ENCODE results near the gene MYLK. TPM values are rescaled to one million over a fixed set of nuclear protein-coding genes. Genes with fewer than 3 reads are reported as not detected.
A peak's percentile ranks its signal among the peaks of the same experiment; 100 is the strongest.

The MYLK gene
- total RNA-seq, 4 donors from 2014 or later: 420 to 1,252 (median 768) TPM

DNA sequence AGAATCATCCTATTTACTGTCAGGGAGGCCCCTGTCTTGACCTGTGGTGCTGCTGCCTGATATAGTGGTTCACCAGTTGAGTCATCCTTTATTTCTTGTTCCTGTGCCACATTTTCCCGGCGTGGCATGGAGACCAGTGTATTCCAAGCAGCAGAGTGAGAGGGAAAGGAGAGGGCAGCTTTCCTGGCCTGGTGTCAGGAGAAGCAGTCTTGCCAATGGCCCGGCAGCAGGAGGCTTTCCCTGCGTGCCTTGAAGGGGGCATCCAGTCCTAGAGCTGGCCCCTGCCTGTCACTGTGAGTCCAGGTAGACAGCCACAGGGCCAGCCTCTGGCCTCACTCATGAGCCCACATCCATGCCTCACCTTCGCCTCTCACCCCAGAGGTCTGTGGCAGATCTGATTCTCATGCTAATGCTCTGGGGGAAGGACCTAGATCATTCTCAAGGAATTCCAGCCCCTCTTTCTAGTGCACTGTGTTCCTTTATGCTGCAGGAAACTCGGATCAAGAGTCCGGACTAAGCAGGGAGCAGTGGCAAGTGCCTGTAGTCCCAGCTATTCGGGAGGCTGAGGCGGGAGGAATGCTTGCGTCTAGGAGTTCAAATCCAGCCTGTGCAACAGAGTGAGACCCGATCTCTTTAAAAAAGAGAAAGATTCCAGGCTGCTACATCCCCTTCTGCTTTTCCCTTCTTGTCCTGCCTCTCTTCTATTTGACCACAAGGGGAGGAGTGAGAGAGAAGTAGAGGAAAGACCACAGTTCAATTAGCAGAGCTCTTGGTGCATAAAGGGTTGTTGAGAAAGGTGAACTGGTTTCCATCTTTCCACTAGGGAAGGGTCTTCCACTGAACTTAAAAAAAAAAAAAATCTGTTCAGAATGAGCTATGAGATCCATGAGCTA lies 232.4 kb downstream of the MYLK start:
- Histone ChIP-seq H3K4me1 (peaks cover 16 to 20% of the 10 kb centered on the region in 2 donors), H3K27ac (peak overlapping the region; percentile 29 to 96), H3K36me3 (no peaks in the 10 kb centered on the region), H3K27me3 (no peaks in the 10 kb centered on the region), H3K9me3 (no peaks in the 10 kb centered on the region), H3K4me3 (no peak overlapping the region)
- intact Hi-C loops (cut with DNase I; ENCODE audit: low total_unique reads): loop anchor here (5.0 kb wide), 2 partner anchors 51 to 71 kb away; no protein-coding TSS in a partner anchor
- DNase-seq: no peak
- TF ChIP-seq CTCF (IDR thresholded peaks at IDR 0.05): no peak
- TF ChIP-seq POLR2A (IDR thresholded peaks at IDR 0.05): no peak

GRCh38 chr3:123650101-123650500 lies 234.0 kb downstream of the MYLK start:
- H3K4me3 ChIP-seq: no peak overlapping the region
- H3K9me3 ChIP-seq: no peaks in the 10 kb centered on the region
- H3K27ac ChIP-seq: peak overlapping the region in 1 of 2 donors; percentile 29
- H3K36me3 ChIP-seq: no peaks in the 10 kb centered on the region
- H3K4me1 ChIP-seq: peaks cover 8 to 20% of the 10 kb centered on the region in 2 donors
- TF ChIP-seq CTCF (IDR thresholded peaks at IDR 0.05): no peak
- TF ChIP-seq POLR2A (IDR thresholded peaks at IDR 0.05): no peak
- no peak for DNase-seq
- no peaks in the 10 kb centered on the region for H3K27me3 ChIP-seq
- intact Hi-C loops (cut with DNase I; ENCODE audit: low total_unique reads): loop anchor here (5.0 kb wide), 2 partner anchors 52 to 72 kb away; no protein-coding TSS in a partner anchor

DNA sequence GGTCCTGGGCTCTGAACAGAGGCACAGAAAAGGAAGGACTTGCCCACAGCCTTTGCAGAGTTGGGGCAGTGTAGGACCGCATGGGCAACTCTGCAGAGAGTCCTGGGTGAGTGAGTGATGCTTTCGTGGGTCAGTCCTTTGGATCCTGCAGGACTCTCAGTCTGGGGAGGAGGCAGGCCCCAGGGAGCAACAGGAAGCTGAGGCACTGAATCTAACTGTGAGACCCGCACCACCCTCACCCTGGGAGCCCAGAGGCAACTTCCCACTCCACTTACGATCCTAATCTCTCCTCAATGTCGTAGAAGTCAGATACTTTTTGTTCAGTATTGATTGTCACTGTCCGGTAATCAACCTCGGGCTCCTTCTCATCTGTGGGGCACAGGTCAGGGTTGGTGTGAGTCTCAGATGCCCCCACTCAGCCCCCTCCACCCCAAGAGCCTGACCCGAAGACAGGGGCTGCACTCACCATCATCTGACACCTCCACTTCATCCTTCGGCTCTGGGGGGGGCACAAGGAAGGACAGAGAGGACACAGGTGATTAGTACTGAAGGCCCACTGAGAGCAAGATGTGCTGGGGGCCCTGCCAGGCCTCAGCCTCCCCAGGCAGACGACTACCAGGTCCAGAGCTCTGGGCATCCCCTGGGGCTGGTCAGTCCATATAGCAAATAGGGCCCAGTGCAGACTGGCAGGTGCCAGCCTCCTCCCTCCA lies 235.3 kb downstream of the MYLK start:
- Histone ChIP-seq H3K4me1 (peaks cover 8 to 20% of the 10 kb centered on the region in 2 donors), H3K27ac (peak overlapping the region; percentile 13 to 29), H3K36me3 (no peaks in the 10 kb centered on the region), H3K9me3 (no peaks in the 10 kb centered on the region), H3K27me3 (no peaks in the 10 kb centered on the region), H3K4me3 (no peak overlapping the region)
- intact Hi-C loops (cut with DNase I; ENCODE audit: low total_unique reads): no loop called here
- no peak for DNase-seq
- TF ChIP-seq POLR2A (IDR thresholded peaks at IDR 0.05): no peak

DNA sequence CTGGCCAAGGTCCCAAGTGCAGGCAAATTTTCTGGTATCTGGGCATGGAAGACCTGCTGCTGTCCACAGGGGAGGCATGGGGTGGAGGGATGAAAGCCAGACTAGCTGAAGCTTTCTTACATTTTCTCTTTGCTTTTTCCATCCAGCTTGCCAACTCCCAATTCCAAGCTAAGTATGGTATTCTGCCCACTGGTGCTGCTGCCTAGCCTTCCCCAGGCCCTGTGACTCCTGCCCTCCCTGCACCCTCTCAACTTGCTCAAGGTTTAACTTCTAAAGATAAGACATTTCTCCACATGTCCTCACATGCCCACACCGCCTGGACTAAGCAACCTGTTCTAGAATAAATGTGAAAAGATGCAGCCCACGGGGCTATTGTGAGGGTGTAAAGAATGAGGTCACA lies 239.8 kb downstream of the MYLK start:
- Histone ChIP-seq H3K4me3 (no peak overlapping the region), H3K36me3 (no peaks in the 10 kb centered on the region), H3K9me3 (no peaks in the 10 kb centered on the region), H3K27ac (peak overlapping the region; percentile 43 to 67), H3K27me3 (no peaks in the 10 kb centered on the region), H3K4me1 (no peaks in the 10 kb centered on the region)
- no peak for DNase-seq
- TF ChIP-seq POLR2A (IDR thresholded peaks at IDR 0.05) (no peak), CTCF (IDR thresholded peaks at IDR 0.05) (no peak)
- intact Hi-C loops (cut with DNase I; ENCODE audit: low total_unique reads): no loop called here

DNA sequence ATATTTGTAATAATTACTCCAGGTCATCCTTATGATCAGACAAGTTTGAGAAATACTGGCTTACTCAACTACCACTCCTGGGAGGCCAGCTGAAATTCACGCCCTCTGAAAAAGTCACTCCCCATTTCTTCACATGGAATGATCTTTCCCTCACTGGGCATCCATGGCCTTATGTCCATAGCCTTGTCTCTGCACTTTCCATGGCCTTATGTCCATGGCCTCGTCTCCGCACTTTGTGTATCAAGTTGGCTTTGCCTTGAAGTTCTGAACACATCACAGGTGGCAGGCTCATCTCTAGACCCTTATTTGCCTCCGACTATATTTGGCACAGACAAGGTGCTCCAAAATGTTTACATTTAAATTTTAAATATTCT lies 241.2 kb downstream of the MYLK start:
- Histone ChIP-seq H3K27me3 (no peaks in the 10 kb centered on the region), H3K9me3 (no peaks in the 10 kb centered on the region), H3K4me1 (no peaks in the 10 kb centered on the region), H3K4me3 (no peak overlapping the region), H3K36me3 (no peaks in the 10 kb centered on the region), H3K27ac (peak overlapping the region; percentile 67 to 71)
- no peak for DNase-seq
- intact Hi-C loops (cut with DNase I; ENCODE audit: low total_unique reads): no loop called here
- TF ChIP-seq POLR2A (IDR thresholded peaks at IDR 0.05) (no peak), CTCF (IDR thresholded peaks at IDR 0.05) (no peak)
